Nephron (organoid): Measurements from ENCODE around the gene RNPEP.
"Not testable (repeated sequence)": the region's sequence is repeated elsewhere in the genome, so short reads cannot be mapped to it uniquely, and the experiment has no call there.

Experiments
- H3K27ac Mint-ChIP-seq, 3 experiments: 2 replicates each; pipeline ENCODE4 v1.8.0; 2020; ENCODE audit warnings: mixed read lengths in 3 of 3, mild to moderate bottlenecking in 2 of 3, moderate library complexity in 1 of 3
- H3K27me3 Mint-ChIP-seq: 2 replicates; pipeline ENCODE4 v1.8.0; 2021; ENCODE audit warnings: low read depth, mild to moderate bottlenecking, moderate library complexity, mixed read lengths
- H3K36me3 Mint-ChIP-seq: 2 replicates; pipeline ENCODE4 v1.8.0; 2020; ENCODE audit warnings: low read depth, mixed read lengths
- H3K4me1 Mint-ChIP-seq: 2 replicates; pipeline ENCODE4 v1.8.0; 2020; ENCODE audit warnings: mixed read lengths
- H3K4me3 Mint-ChIP-seq, 3 experiments: 2 replicates each; pipeline ENCODE4 v1.8.0; 2020; ENCODE audit warnings: mild to moderate bottlenecking in 3 of 3, mixed read lengths in 3 of 3, moderate library complexity in 2 of 3
- H3K9me3 Mint-ChIP-seq: 2 replicates; pipeline ENCODE4 v1.8.0; 2020; ENCODE audit warnings: mixed read lengths
- TF ChIP-seq, protein P1 (sequence below), 3 experiments: fragments of 200-600 bp; sonication (generic); IDR thresholded peaks; one replicate each; pipeline ENCODE4 v1.5.0; 2021; ENCODE audit warnings: antibody characterized with exemption in 3 of 3; ENCODE audit not compliant: unreplicated experiment in 3 of 3

The RNPEP gene

DNA sequence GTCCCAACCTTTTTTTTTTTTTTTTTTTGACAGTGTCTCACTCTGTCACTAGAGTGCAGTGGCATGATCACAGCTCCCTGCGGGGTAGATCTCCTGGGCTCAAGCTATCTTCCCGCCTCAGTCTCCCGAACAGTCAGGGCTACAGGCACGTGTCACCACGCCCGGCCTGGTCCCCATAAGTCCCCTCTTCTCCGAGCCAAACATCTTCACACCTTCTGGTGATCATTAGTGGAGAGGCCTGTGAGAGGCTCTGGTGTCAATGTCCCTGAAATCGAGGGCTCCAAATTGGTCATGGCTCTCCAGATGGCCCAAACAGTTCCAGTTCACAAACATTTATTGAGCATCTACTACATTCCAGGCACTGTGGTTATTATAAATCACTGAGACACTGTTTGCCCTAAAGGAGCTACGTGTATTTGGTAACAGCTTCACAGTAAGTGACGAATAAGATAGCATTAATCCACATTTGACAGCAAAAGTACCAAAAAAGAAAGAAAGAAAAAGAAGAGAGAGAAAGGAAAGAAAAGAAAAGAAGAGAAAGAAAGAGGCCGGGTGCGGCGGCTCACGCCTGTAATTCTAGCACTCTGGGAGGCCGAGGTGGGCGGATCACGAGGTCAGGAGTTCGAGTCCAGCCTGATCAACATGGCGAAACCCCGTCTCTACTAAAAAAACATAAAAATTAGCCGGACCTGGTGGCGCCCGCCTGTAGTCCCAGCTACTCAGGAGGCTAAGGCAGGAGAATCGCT lies 28.0 kb upstream of the RNPEP start:
- peak overlapping the region; percentile 95 to 96 (median 96) for H3K27ac Mint-ChIP-seq
- peak overlapping the region; percentile 95 to 98 (median 96) for H3K4me3 Mint-ChIP-seq
- H3K27me3 Mint-ChIP-seq: no peaks in the 10 kb centered on the region
- no peaks in the 10 kb centered on the region for H3K9me3 Mint-ChIP-seq
- TF ChIP-seq, protein P1, sequence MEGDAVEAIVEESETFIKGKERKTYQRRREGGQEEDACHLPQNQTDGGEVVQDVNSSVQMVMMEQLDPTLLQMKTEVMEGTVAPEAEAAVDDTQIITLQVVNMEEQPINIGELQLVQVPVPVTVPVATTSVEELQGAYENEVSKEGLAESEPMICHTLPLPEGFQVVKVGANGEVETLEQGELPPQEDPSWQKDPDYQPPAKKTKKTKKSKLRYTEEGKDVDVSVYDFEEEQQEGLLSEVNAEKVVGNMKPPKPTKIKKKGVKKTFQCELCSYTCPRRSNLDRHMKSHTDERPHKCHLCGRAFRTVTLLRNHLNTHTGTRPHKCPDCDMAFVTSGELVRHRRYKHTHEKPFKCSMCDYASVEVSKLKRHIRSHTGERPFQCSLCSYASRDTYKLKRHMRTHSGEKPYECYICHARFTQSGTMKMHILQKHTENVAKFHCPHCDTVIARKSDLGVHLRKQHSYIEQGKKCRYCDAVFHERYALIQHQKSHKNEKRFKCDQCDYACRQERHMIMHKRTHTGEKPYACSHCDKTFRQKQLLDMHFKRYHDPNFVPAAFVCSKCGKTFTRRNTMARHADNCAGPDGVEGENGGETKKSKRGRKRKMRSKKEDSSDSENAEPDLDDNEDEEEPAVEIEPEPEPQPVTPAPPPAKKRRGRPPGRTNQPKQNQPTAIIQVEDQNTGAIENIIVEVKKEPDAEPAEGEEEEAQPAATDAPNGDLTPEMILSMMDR (IDR thresholded peaks at IDR 0.05; ENCODE audit: unreplicated experiment in 3 of 3): no peak
- peaks cover 10% of the 10 kb centered on the region for H3K4me1 Mint-ChIP-seq
- peaks cover 14% of the 10 kb centered on the region for H3K36me3 Mint-ChIP-seq

DNA sequence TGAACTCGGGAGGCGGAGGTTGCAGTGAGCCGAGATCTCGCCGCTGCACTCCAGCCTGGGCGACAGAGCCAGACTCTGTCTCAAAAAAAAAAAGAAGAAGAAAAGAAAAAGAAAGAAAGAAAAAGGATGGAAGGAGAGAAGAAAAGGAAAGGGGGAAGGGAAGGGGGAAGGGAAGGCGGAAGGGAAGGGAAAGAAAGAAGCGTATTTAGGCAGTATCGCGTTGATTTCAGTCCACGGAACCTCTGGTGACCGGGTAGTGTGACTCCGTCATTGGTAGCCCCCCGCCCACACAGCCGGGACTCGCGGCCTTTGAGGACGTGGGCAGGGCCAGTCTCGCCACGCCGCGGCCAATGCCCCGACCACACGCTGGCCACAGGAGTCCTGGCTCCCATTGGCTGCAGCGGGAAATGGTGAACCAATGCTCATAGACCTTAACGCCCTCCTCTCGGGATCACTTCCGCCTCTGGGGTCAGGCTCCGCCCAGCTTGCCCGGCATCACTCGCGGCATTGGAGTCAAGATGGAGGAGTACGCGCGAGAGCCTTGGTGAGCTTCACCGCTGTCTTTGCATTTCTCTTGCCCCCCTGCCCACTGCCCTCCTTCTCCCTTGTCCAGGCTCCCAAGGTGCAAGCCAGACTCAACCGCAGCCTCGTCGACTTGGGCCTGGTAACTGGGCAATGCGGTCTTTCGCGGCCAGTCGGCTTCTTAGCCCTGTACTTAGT lies 27.3 kb upstream of the RNPEP start, which contains the start of gene TIMM17A:
Gene TIMM17A (plus strand): TSS at position 495 of the 720 bp plus-strand sequence. CDS start 24 bp downstream, at position 519.
- H3K27me3 Mint-ChIP-seq: no peaks in the 10 kb centered on the region
- peaks cover 16% of the 10 kb centered on the region for H3K36me3 Mint-ChIP-seq
- TF ChIP-seq, protein P1 (IDR thresholded peaks at IDR 0.05; ENCODE audit: unreplicated experiment in 3 of 3): no peak
- peaks cover 10% of the 10 kb centered on the region for H3K4me1 Mint-ChIP-seq
- peak within 1 kb of the TSS; percentile 95 to 96 (median 96) for H3K27ac Mint-ChIP-seq
- H3K4me3 Mint-ChIP-seq: peak within 1 kb of the TSS; percentile 95 to 98 (median 96)
- no peaks in the 10 kb centered on the region for H3K9me3 Mint-ChIP-seq

DNA sequence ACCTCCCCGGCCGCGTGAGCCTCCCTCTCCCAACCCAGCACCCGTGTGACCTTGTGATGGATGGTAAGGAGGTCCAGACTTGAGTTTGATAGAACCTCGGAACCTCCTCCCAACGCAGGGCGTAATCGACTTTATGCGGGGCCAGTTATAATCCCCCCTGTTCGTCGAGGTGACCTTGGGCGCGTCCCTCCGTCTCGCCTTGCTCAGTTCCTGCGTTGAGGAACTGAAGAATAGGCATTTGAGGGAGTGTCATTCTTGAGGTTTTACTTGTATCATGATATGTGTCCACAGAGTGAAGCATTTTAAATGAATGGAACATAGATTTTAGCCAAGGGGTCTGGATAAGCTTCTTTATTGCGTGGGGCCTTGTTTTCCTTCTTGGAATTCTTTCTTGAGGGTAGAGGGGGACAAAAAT lies 26.7 kb upstream of the RNPEP start:
- peak overlapping the region; percentile 95 to 96 (median 96) for H3K27ac Mint-ChIP-seq
- H3K36me3 Mint-ChIP-seq: peaks cover 20% of the 10 kb centered on the region
- TF ChIP-seq, protein P1 (IDR thresholded peaks at IDR 0.05; ENCODE audit: unreplicated experiment in 3 of 3): no peak
- no peaks in the 10 kb centered on the region for H3K9me3 Mint-ChIP-seq
- H3K27me3 Mint-ChIP-seq: no peaks in the 10 kb centered on the region
- peaks cover 10% of the 10 kb centered on the region for H3K4me1 Mint-ChIP-seq
- peak overlapping the region; percentile 95 to 98 (median 96) for H3K4me3 Mint-ChIP-seq

DNA sequence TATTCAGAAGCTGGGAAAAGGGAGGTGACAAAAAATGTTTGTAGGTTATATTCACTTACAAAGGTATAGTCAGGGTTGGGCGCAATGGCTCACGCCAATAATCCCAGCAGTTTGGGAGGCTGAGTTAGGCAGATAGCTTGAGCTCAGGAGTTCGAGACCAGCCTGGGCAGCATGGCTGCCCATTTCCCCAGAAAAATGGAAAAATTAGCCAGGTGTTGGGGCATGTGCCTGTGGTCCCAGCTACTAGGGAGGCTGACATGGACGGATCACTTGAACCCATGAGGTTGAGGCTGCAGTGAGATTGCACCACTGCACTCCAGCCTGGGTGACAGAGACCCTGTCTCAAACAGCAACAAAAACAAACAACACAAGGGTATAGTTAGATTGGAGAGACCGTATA lies 24.1 kb upstream of the RNPEP start:
- Mint-ChIP-seq H3K27me3 (no peaks in the 10 kb centered on the region), H3K27ac (no peak overlapping the region), H3K4me3 (peak overlapping the region in 1 of 3 experiments; percentile 14), H3K4me1 (peaks cover 10% of the 10 kb centered on the region), H3K9me3 (no peaks in the 10 kb centered on the region), H3K36me3 (peaks cover 36% of the 10 kb centered on the region)
- TF ChIP-seq, protein P1 (IDR thresholded peaks at IDR 0.05; ENCODE audit: unreplicated experiment in 3 of 3): no peak

DNA sequence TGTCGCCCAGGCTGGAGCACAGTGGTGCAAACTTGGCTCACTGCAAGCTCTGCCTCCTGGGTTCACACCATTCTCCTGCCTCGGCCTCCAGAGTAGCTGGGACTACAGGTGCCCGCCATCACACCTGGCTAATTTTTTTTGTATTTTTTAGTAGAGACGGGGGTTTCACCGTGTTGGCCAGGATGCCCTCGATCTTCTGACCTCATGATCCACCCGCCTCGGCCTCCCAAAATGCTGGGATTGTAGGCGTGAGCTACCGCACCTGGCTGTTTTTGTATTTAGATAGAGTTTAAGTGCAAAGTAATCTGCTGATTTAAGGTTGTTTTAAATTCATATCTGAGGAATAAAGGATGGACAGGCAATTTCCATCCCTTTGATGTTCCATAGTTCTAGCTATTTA lies 20.1 kb upstream of the RNPEP start:
- H3K4me1 Mint-ChIP-seq, H3K27me3 Mint-ChIP-seq, H3K4me3 Mint-ChIP-seq, H3K9me3 Mint-ChIP-seq, H3K27ac Mint-ChIP-seq: not testable (repeated sequence)
- H3K36me3 Mint-ChIP-seq: peaks cover 62% of the 10 kb centered on the region

DNA sequence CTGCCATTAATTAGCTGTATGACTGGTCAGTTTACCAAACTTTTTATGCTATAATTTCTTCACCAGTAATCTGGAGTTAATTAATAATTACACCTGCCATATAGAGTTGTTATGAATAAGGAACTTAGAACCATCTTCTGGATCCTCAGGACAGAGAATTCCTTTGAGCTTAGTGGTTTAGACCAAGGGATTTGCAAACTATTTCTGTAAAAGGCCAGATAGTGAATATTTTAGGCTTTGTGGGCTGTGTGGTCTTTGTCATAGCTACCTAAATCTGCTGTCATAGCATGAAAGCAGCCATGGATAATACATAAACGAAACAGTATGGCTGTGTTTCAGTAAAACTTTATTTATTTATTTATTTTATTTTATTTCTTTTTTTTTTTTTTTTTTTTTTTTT lies 18.2 kb upstream of the RNPEP start:
- Mint-ChIP-seq H3K36me3 (peaks cover 64% of the 10 kb centered on the region), H3K9me3 (no peaks in the 10 kb centered on the region), H3K27me3 (no peaks in the 10 kb centered on the region), H3K27ac (no peak overlapping the region), H3K4me1 (no peaks in the 10 kb centered on the region), H3K4me3 (no peak overlapping the region)
- TF ChIP-seq, protein P1 (IDR thresholded peaks at IDR 0.05; ENCODE audit: unreplicated experiment in 3 of 3): no peak
